ENCODE results near the gene SND1. TPM values are rescaled to one million over a fixed set of nuclear protein-coding genes. Genes with fewer than 3 reads are reported as not detected.

SND1 gene
- total RNA-seq, 1 donor from 2014 or later = 232 TPM

GRCh38 chr7:127770885-127771284 lies 118.9 kb downstream of the SND1 start:
- Histone ChIP-seq H3K27me3 (ENCODE audit: control insufficient read depth, insufficient read depth, low read length) (no peaks in the 10 kb centered on the region), H3K36me3 (ENCODE audit: control insufficient read depth, insufficient read depth, low read length) (no peaks in the 10 kb centered on the region), H3K4me3 (ENCODE audit: low read depth, low read length) (no peak overlapping the region)
- no peak for FAIRE-seq
- no peak for DNase-seq (ENCODE audit: low read depth)
- TF ChIP-seq, protein P1, sequence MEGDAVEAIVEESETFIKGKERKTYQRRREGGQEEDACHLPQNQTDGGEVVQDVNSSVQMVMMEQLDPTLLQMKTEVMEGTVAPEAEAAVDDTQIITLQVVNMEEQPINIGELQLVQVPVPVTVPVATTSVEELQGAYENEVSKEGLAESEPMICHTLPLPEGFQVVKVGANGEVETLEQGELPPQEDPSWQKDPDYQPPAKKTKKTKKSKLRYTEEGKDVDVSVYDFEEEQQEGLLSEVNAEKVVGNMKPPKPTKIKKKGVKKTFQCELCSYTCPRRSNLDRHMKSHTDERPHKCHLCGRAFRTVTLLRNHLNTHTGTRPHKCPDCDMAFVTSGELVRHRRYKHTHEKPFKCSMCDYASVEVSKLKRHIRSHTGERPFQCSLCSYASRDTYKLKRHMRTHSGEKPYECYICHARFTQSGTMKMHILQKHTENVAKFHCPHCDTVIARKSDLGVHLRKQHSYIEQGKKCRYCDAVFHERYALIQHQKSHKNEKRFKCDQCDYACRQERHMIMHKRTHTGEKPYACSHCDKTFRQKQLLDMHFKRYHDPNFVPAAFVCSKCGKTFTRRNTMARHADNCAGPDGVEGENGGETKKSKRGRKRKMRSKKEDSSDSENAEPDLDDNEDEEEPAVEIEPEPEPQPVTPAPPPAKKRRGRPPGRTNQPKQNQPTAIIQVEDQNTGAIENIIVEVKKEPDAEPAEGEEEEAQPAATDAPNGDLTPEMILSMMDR (IDR thresholded peaks at IDR 0.05; ENCODE audit: insufficient read depth, low read length, severe bottlenecking) = no peak

DNA sequence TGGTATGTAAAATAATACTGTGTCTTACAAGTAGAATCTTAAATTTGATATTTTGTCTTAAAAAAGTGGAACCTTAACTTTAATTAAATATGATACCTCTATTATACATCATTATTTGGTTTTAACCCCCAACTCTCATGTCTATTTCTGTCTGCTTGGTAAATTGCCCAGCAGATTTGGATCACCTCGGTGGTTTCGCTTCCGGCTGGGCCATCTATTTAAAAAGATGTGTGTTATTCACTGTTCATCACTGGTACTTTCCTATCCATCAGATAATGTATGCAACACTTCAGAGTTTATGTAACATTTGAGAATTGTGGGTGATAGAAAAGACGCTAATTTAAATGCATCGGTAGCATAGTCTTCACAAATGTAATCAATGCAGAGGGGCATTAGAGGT lies 119.7 kb downstream of the SND1 start:
- Histone ChIP-seq H3K27me3 (ENCODE audit: control insufficient read depth, insufficient read depth, low read length) (no peaks in the 10 kb centered on the region), H3K36me3 (ENCODE audit: control insufficient read depth, insufficient read depth, low read length) (no peaks in the 10 kb centered on the region), H3K4me3 (ENCODE audit: low read depth, low read length) (no peak overlapping the region)
- DNase-seq (ENCODE audit: low read depth) (no peak), FAIRE-seq (no peak)
- TF ChIP-seq, protein P1 (IDR thresholded peaks at IDR 0.05; ENCODE audit: insufficient read depth, low read length, severe bottlenecking) = no peak

DNA sequence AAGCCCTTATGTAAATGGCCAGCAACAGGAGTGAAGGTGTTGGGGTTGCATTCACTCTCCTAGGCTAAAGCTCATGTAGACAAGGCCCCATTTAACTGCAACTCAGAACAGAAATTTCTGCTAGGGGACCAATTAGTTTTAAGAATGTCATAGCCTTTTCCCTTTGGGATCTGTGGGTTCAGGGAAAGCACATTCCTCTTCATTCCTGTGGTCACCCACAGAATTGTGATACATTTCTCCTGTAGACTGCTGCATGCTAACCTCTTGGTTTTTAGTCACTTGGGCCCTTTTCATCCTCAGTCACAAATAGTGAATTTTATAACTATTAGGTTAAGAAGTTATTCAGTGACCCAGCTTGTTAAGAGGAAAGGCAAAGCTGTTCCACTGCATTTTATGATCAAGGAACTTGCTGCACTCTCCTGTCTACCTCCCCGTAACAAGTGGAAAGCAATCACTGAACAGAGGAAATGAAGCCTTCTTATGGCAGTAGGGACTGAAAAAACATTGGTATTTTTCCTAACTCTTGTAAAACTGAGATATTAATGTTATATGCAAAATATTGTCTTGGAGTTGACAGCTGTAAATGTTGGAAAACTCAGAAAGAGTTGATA lies 124.9 kb downstream of the SND1 start:
- Histone ChIP-seq H3K36me3 (ENCODE audit: control insufficient read depth, insufficient read depth, low read length) (no peaks in the 10 kb centered on the region), H3K4me3 (ENCODE audit: low read depth, low read length) (no peak overlapping the region), H3K27me3 (ENCODE audit: control insufficient read depth, insufficient read depth, low read length) (no peaks in the 10 kb centered on the region)
- FAIRE-seq (no peak), DNase-seq (ENCODE audit: low read depth) (no peak)
- TF ChIP-seq, protein P1 (IDR thresholded peaks at IDR 0.05; ENCODE audit: insufficient read depth, low read length, severe bottlenecking) = no peak

DNA sequence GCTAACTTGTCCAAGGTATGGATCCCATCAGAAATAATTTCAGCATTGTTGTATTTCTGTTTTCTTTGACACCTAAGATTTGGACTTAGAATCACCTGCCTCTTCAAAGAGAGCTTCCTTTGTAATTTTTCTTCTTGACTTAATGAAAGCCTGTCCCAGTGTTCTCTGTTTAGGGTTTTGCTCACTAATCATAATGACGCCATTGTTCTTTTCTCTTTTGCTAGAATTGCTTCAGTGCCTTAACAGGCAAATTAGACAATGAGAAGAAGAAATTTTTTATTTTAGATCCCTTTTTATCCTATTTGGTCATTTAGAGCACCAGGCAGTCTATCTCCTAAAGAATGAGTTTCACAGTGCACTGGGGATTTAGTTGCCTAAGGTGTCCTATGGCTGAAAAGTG lies 128.5 kb downstream of the SND1 start:
- no peaks in the 10 kb centered on the region for H3K27me3 ChIP-seq (ENCODE audit: control insufficient read depth, insufficient read depth, low read length)
- TF ChIP-seq, protein P1 (IDR thresholded peaks at IDR 0.05; ENCODE audit: insufficient read depth, low read length, severe bottlenecking) = no peak
- no peak for DNase-seq (ENCODE audit: low read depth)
- peaks cover 2% of the 10 kb centered on the region for H3K36me3 ChIP-seq (ENCODE audit: control insufficient read depth, insufficient read depth, low read length)
- H3K4me3 ChIP-seq (ENCODE audit: low read depth, low read length) = no peak overlapping the region
- no peak for FAIRE-seq

DNA sequence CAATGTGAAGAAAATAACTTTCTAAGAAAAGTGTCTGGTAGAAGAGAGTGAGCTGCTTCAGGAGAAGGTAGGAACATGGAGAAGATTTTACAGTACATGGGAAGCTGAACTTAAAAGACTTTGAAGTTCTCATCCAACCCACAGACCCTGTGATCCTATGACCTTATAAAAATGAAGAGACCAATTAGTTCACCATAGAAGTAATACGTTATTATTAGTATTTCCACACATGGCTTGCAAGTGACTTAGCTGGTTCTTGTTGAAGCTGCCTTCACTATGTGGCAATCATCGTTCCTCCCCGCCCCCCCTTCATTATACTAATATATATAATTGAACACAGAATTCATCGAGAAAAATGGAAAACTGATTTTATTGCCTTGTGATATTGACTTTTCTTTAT lies 129.1 kb downstream of the SND1 start:
- Histone ChIP-seq H3K4me3 (ENCODE audit: low read depth, low read length) (no peak overlapping the region), H3K27me3 (ENCODE audit: control insufficient read depth, insufficient read depth, low read length) (no peaks in the 10 kb centered on the region), H3K36me3 (ENCODE audit: control insufficient read depth, insufficient read depth, low read length) (peaks cover 2% of the 10 kb centered on the region)
- no peak for DNase-seq (ENCODE audit: low read depth)
- TF ChIP-seq, protein P1 (IDR thresholded peaks at IDR 0.05; ENCODE audit: insufficient read depth, low read length, severe bottlenecking) = no peak
- no peak for FAIRE-seq

DNA sequence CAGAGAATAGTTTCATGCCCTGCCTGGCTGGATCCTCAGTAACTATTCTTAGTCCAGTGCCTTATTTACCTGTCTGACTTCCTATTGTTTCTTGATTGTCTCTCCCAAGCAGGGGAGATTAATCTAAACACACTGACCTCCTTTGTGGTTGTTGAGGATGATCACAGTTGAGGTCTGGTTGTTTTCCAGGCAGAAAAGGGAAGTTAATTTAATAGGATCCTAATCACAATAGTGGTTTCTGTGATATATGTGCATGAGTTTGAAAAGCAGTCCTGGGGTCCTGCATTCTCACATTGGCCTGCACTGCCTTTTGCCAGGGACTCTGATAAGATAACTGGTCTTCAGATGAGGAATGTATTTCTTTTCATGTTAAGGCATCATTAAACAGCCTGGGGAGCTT lies 130.1 kb downstream of the SND1 start:
- Histone ChIP-seq H3K27me3 (ENCODE audit: control insufficient read depth, insufficient read depth, low read length) (no peaks in the 10 kb centered on the region), H3K4me3 (ENCODE audit: low read depth, low read length) (no peak overlapping the region), H3K36me3 (ENCODE audit: control insufficient read depth, insufficient read depth, low read length) (peaks cover 2% of the 10 kb centered on the region)
- FAIRE-seq (no peak), DNase-seq (ENCODE audit: low read depth) (no peak)
- TF ChIP-seq, protein P1 (IDR thresholded peaks at IDR 0.05; ENCODE audit: insufficient read depth, low read length, severe bottlenecking) = no peak

Data from bronchial epithelial cell (primary cell).